ENCODE data around the gene BRD3OS. TPM values are rescaled to one million over a fixed set of nuclear protein-coding genes. Genes with fewer than 3 reads are reported as not detected.

BRD3OS gene
- total RNA-seq, 3 donors from 2014 or later, result 11.1 to 14.4 (median 11.4) TPM

DNA sequence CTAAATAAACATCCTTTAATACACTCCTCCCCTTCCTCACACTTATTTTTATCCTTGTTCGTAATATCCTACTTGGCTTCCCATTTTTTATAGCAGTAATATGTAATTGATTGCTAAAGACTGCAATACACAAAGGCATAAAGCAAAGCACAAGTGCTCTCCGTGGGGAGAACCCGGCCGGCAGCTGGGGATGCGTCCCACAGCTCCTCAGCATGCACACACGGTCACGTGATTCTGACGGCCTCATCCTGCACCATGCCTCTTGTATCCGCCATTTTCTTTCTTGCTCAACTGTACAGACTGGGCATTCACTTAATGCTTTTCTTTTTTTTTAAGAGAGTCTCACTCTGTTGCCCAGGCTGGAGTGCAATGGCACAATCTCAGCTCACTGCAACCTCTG is 2.8 kb downstream of the BRD3OS start:
- H3K27ac ChIP-seq, result no peak overlapping the region
- H3K36me3 ChIP-seq, result no peaks in the 10 kb centered on the region
- DNase-seq (ENCODE audit: low spot score in 2 of 2), result no peak
- no peak overlapping the region for H3K4me3 ChIP-seq
- no peaks in the 10 kb centered on the region for H3K4me1 ChIP-seq
- no peaks in the 10 kb centered on the region for H3K9me3 ChIP-seq
- no peaks in the 10 kb centered on the region for H3K27me3 ChIP-seq
- intact Hi-C loops (cut with DNase I; ENCODE audit: low total_unique reads), result no loop called here
- TF ChIP-seq, protein P1, sequence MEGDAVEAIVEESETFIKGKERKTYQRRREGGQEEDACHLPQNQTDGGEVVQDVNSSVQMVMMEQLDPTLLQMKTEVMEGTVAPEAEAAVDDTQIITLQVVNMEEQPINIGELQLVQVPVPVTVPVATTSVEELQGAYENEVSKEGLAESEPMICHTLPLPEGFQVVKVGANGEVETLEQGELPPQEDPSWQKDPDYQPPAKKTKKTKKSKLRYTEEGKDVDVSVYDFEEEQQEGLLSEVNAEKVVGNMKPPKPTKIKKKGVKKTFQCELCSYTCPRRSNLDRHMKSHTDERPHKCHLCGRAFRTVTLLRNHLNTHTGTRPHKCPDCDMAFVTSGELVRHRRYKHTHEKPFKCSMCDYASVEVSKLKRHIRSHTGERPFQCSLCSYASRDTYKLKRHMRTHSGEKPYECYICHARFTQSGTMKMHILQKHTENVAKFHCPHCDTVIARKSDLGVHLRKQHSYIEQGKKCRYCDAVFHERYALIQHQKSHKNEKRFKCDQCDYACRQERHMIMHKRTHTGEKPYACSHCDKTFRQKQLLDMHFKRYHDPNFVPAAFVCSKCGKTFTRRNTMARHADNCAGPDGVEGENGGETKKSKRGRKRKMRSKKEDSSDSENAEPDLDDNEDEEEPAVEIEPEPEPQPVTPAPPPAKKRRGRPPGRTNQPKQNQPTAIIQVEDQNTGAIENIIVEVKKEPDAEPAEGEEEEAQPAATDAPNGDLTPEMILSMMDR (IDR thresholded peaks at IDR 0.05), result no peak
- TF ChIP-seq POLR2A (IDR thresholded peaks at IDR 0.05) (no peak), POLR2AphosphoS5 (IDR thresholded peaks at IDR 0.05) (no peak)

DNA sequence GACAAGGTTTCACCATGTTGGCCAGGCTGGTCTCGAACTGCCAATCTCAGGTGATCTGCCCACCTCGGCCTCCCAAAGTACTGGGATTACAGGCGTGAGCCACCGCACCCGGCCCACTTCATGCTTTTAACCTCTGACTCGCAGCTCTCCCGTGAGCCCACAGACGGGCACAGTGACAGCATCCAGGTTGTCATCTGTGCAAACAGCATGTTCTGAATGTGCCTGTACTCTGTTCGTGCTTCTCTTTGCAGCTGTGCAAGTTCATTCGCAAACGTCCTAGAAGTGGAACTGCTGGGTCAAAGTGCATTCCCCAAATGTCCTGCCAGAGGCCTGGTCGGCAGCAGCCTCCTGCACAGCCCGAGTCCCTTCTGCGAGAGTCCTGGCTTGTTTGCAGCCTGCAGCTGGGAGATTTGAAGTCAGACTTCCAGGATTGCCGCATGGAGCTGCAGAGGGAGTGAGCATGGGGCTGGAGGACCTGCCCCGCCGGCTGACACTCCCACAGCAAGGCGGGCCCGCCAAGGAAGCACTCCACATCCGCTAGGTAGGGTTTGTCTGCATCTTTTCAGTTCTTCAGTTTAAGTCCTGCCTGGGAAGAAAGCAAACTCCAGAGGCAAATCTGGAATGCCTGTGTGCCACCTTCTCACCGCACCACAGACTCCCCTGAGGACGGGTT is 3.4 kb downstream of the BRD3OS start:
- intact Hi-C loops (cut with DNase I; ENCODE audit: low total_unique reads), result no loop called here
- no peaks in the 10 kb centered on the region for H3K36me3 ChIP-seq

DNA sequence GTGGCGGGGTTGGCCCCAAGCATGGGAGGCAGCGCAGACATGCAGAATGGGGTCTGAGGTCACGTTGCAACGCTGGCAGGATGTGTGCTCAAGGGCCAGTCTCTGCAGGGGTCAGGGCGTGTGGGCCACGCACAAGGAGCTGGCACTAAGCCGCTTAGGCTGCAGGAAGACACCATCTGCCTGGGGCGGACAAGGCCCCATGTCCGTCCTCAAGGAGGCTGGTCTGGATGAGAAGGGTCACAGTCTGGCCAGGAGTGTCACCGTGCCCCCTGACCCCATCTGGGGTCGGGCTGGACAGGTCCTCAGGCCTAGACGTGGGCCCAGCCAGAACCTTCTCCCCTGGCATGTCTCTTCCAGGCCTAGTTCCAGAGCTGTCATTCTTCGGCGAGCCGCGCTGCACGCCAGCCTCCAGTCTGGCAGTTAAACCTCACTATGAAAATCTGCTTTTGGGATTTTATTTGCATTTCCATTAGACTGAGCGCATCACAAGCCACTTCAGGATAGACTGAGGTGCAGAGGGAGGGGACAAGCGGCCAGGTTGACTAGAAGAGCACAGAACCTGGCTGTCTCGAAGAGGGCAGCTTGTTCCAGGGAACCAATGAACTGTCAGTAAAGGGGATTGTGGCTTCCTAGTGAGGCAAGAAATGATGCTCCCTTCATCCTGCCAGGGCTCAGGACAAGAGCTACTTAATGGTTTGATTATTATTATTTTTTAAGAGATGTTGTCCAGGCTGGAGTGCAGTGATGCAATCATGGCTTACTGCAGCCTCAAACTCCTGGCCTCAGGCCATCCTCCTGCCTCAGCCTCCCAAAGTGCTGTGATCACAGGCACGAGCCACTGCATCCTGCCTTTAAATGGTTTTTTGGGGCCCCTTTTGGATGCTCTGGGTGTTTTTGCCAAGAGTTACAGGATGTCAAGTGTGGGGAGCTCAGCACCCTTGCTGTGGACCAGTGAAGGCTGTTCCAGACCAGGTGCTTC is 4.3 kb downstream of the BRD3OS start:
- H3K36me3 ChIP-seq, result no peaks in the 10 kb centered on the region
- DNase-seq (ENCODE audit: low spot score in 2 of 2), result no peak
- no peaks in the 10 kb centered on the region for H3K9me3 ChIP-seq
- no peak overlapping the region for H3K4me3 ChIP-seq
- H3K27ac ChIP-seq, result no peak overlapping the region
- intact Hi-C loops (cut with DNase I; ENCODE audit: low total_unique reads), result no loop called here
- no peaks in the 10 kb centered on the region for H3K4me1 ChIP-seq
- TF ChIP-seq POLR2AphosphoS5 (IDR thresholded peaks at IDR 0.05) (no peak), POLR2A (IDR thresholded peaks at IDR 0.05) (no peak)
- TF ChIP-seq, protein P1 (IDR thresholded peaks at IDR 0.05), result no peak
- H3K27me3 ChIP-seq, result no peaks in the 10 kb centered on the region

More for the DNA sequence above, 3.4 kb downstream of the BRD3OS start:
- no peaks in the 10 kb centered on the region for H3K9me3 ChIP-seq
- DNase-seq (ENCODE audit: low spot score in 2 of 2), result no peak
- no peaks in the 10 kb centered on the region for H3K27me3 ChIP-seq
- TF ChIP-seq POLR2AphosphoS5 (IDR thresholded peaks at IDR 0.05) (no peak), POLR2A (IDR thresholded peaks at IDR 0.05) (no peak)
- TF ChIP-seq, protein P1 (IDR thresholded peaks at IDR 0.05), result no peak
- H3K4me1 ChIP-seq, result no peaks in the 10 kb centered on the region
- H3K4me3 ChIP-seq, result no peak overlapping the region
- no peak overlapping the region for H3K27ac ChIP-seq

DNA sequence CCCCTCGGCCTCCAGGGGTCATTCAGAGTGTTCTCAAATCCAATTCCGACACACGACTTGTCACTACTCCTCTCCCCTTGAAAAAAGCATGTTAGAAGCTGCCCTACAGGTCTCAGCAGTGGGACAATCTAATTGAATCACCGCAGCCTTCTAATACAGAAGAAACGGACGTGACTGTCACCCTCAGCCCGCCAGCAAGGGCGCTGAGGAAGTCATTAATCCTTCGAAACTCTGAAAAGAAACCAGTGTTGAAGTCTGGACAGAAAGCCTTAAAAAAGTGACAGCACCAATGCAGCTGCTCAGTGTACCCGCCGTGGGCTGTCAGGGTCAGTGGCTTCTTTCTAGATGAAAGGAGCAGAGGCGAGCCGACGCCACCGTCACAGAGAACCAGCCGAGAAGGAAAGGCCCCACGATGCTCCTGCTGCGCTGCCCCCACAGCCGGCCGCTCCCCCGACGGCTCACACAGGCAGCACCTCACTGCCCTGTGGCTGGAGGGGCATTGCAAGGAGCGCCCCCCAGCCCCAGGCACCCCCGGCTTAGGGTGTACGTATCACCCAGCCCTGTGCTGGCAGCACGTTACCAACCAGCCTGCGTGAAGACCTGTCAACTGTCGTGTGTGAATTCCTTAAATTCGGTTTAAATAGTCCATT is 5.7 kb downstream of the BRD3OS start:
- intact Hi-C loops (cut with DNase I; ENCODE audit: low total_unique reads), result no loop called here

More for the DNA sequence above, 5.7 kb downstream of the BRD3OS start:
- Histone ChIP-seq H3K4me1 (no peaks in the 10 kb centered on the region), H3K27ac (no peak overlapping the region), H3K4me3 (no peak overlapping the region), H3K9me3 (no peaks in the 10 kb centered on the region), H3K27me3 (no peaks in the 10 kb centered on the region), H3K36me3 (peaks cover 4% of the 10 kb centered on the region)
- no peak for DNase-seq (ENCODE audit: low spot score in 2 of 2)
- no peak for TF ChIP-seq POLR2A (IDR thresholded peaks at IDR 0.05)
- TF ChIP-seq POLR2AphosphoS5 (IDR thresholded peaks at IDR 0.05), result no peak
- TF ChIP-seq, protein P1 (IDR thresholded peaks at IDR 0.05), result no peak

Measured in breast epithelium (tissue), 4 donors.